ENCODE measurements around the gene BAIAP2.
"Not testable (repeated sequence)": the region's sequence is repeated elsewhere in the genome, so short reads cannot be mapped to it uniquely, and the experiment has no call there.

The BAIAP2 gene

GRCh38 chr17:81146208-81146607, 111.3 kb downstream of the BAIAP2 start:
- not testable (repeated sequence) for DNase-seq

GRCh38 chr17:81147701-81148100, 112.8 kb downstream of the BAIAP2 start:
- no peak for DNase-seq

GRCh38 chr17:81148571-81148970, 113.6 kb downstream of the BAIAP2 start:
- DNase-seq: no peak

DNA sequence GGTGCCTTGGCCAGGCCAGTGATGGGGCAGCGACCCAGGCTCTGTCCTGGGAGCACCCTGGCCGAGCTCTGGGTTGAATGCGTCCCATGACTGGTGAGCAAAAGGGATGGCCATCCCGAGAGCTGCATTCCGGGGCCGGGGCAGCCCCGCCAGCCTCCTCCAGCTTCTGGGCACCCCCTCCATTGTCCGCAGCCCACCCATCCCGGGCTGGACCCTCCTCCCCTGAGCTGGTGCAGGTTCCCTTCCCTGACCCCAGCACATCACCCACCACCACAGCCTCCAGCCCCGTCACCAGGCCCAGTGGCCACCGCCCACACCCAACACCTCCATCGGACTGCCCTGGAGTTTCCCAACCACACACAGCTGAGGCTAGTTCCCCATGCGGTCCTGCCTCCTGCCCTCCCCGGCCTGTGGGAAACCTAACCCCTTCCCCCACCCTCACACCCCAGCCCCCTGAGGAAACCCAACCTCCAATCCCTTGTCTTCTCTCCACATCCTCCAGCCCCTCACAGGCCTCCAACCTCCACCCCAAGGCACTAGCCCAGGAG, 114.1 kb downstream of the BAIAP2 start:
- no peak for DNase-seq

DNA sequence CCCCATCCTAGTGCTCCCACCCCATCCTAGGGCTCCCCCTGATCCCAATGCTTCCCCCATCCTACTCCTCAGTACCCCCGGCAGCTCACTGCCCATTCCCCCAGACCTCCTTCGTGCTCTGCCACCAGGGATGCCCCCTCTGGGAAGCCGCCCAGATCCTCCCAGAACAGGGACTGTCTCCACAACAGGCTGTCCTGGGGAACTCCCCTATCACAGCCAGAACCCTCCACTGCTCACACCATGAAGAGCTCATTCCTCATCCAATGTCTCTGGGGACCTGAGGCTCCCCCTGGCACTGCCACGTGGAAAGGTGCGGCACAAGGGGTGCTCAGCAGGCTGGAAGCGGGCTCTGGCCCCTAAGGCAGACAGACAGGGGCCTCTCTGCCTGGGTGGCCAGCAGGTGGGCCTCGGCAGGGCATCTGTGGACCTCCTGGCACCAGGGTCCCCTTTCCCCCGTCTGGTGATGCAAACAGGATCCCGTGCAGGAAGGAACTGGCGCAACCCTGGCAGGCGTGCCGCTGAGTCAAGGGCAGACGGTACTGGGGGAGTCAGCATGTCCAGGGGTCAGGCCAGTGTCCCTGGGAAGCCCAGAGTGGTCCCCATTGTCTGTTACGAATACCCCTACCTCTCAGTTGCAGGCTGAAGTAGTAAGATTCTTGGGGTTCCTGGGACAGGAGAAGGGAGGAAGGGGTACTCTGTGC, 115.6 kb downstream of the BAIAP2 start:
- no peak for DNase-seq

- no peak for DNase-seq
Observed at GRCh38 chr17:81151278-81151677, 116.3 kb downstream of the BAIAP2 start.

DNA sequence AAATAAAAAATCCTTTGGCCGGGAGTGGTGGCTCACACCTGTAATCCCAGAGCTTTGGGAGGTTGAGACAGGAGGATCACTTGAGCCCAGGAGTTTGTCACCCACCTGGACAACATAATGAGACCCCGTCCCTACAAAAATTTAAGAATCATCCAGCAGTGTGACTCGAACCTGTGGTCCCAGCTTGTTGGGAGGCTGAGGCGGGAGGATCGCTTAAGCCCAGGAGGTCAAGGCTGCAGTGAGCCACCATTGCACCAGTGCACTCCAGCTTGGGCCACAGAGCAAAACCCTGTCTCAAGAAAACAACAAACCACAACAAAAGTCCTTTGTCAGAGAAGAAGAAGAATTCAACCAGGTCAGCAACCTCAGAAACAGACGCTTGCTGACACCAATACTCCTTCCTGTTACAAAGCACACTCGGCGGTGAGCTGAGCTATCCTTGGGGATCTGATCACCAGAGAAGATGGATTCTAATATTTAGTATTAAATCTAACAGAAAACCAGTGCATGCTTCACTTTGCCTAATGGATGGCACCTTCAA, 117.4 kb downstream of the BAIAP2 start:
- no peak for DNase-seq

- DNase-seq: no peak
Observed at GRCh38 chr17:81153340-81153803, 118.4 kb downstream of the BAIAP2 start.

- not testable (repeated sequence) for DNase-seq
Observed at GRCh38 chr17:81154016-81154415, 119.1 kb downstream of the BAIAP2 start.

- DNase-seq: no peak
Observed at GRCh38 chr17:81154961-81155360, 120.0 kb downstream of the BAIAP2 start.

- no peak for DNase-seq
Observed at GRCh38 chr17:81156866-81157805, 122.2 kb downstream of the BAIAP2 start.

- DNase-seq: no peak
Observed at GRCh38 chr17:81157848-81158687, 123.1 kb downstream of the BAIAP2 start.

DNA sequence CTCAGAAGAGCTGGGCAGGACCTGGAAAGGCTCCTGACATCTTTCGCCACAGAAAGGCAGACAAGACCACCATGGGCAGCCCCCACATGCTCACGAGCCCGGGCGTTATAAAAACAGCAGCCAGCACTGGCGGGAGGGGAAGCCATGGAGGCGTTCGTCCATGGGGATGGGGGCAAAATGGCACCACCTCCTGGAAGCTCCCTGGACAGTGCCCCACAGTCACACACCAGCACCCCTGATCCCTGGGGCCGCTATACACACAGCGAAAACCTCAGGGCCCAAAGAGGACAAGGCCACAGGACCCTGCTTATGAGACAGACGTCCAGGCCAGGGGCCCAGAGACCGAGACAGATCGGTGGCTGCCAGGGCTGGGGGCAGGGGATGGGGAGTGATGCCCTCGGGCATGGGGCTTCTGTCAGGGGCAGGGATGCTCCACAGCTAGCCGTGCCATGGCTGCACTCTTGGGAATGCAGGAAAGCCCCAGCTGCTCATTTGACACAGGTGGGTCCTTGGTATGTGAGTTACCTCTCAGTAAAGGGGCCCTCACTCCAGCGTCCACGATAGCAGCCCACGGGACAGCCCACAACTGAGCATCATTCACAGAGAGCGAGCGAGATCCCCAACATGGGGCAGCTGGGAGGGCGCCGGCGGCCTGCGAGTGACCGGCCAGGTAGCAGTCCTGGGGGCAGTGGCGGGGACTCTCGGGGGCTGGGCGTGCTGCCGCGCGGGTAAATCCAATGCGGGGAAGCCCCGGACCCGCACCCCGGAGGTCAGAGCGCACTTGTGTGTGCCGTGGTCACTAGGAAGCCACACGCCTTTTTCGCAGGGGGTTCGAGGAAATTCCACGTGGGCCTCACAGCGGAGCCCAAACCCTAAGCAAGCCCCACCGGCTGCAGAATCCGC, 124.0 kb downstream of the BAIAP2 start:
- no peak for DNase-seq

- no peak for DNase-seq
Observed at GRCh38 chr17:81159611-81160265, 124.8 kb downstream of the BAIAP2 start.

DNA sequence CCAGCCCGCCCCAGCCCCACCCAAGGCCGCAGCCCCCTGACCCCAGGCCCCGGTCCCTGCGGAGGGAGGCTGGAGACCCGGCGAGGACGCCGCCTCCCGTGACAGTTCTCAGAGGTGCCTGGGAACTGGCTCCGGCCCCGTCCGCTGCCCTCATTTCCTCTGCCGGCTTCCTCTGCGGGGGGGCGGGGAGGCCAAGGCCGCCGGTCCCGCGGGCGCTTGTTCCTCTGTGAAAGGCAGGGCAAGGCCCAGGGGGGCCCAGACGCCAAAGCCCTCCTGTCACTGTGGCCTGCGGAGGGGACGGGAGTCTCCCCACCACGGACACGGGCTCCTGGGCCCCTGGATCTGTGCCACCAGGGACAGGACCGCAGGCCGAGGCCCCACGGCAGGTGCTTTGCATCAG, 125.4 kb downstream of the BAIAP2 start:
- no peak for DNase-seq

- no peak for DNase-seq
Observed at GRCh38 chr17:81160747-81161453, 125.9 kb downstream of the BAIAP2 start.

DNA sequence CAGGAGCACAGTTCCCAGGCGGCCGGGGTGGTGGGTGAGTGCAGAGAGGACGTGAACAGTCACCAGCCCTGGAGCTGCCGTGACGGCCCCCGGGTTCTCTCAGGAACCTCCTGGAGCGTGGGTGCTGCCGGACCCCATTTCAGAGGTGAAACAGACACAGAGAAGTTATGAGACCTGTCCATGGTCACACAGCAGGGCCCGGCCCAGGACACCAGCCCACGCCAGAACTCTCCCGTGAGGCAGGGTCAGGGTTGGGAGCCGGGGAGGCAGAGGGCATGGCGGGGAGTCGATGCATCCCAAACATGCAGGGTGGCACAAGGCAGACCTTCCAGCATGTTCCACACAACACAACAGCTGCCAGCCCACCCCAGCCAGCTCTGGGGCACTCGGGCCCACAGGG, 126.6 kb downstream of the BAIAP2 start:
- DNase-seq: no peak

DNA sequence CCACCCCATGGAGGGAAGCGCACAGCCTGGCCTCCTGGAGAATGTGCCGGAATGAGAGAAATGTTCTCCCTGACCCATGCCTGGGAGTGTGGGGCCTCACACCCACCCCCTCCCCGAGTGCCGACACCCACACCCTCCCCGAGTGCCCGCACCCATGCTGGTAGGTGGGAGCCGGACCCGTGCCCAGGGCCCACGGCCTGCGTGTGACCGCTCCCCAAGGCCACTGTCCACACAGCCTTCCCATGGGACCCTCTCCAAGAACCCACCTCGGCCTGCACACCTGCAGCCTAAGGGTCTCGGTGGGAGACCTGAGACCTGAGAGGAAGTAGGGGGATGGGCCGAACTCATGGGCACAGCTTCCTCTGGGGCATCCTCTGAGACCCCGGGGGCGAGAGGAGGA, 127.0 kb downstream of the BAIAP2 start:
- DNase-seq: no peak

DNA sequence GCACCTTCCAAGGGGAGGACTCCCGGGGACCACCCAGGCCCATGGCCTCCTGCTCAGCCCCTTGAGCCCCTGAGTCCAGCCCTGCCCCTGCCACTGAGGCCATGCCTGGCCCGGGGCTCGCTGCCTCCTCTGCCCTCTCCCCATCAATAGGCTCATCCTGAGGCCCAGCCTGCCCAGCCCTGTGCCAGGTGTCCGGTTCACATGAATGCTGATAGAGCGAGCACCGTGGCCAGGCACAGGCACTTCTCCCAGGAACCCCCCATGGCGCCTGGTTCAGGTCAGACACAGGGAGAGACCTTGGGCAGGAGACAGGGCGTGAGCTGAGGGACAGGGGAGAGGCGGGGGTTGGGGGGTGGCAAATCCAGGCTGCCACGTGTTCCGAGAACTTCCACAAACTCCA, 127.5 kb downstream of the BAIAP2 start:
- DNase-seq: no peak

DNA sequence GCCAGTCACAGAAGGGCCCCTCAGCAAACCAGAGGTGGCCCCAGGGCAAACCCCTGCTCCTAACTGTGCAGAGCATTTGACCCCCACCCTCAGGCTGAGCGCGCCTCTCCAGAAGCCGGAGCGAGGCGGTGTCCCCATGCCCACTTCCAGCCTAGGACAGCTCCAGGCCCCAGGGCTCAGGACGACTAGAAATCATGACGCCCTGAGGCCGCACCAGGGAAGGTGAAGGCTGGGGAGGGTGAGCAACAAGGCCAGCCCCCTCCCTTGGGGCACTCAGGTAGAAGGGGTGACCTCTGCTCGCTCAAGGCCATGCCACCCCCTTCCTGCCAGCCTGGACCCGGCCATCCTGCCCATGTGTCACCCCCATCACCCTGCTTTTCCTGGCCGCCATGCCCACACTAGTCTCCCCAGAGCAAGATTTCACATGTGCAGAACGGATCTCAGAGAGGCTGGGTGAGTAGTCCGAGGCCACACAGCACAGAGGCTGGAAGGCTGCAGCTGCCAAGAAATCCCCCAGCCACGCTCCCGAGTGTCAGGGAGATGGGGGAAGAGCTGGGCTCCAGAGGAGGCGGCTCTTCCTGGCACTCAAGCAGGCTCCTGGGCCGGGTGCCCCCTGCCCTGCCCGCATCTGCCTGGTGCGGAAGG, 128.2 kb downstream of the BAIAP2 start:
- DNase-seq: no peak

Data from NCI-H226 (cell line).